Stimulated activated CD4-positive, alpha-beta T cell treated with anti-CD3 and anti-CD28 coated beads, Interleukin-4, amount 100 ng/mL, for 1 hour (primary cell): ENCODE data around the gene LZTR1.
"Not testable (repeated sequence)": the region's sequence is repeated elsewhere in the genome, so short reads cannot be mapped to it uniquely, and the experiment has no call there.

ENCODE experiments used
- DNase-seq: peaks from one replicate; pipeline ENCODE4 v3.0.0-alpha.2; 2020

LZTR1 gene

GRCh38 chr22:20981787-20982562 is at the start of gene LZTR1:
TSS of gene LZTR1 (plus strand) at chr22:20982297. CDS start at chr22:20982372, 75 bp downstream.
- DNase-seq: peak; percentile 77

GRCh38 chr22:20933910-20934309 is 48.2 kb upstream of the LZTR1 start:
- DNase-seq: no peak

DNA sequence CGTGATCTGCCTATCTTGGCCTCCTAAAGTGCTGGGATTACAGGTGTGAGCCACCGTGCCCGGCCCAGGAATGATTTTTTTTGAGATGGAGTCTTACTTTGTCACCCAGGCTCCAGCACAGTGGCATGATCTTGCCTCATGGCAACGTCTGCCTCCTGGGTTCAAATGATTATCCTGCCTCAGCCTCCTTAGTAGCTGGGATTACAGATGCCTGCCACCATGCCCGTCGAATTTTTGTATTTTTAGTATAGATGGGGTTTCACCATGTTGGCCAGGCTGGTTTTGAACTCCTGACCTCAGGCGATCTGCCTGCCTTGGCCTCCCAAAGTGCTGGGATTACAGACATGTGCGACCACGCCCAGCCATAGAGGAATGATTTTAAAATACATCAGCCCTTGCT is 47.0 kb upstream of the LZTR1 start:
- not testable (repeated sequence) for DNase-seq

DNA sequence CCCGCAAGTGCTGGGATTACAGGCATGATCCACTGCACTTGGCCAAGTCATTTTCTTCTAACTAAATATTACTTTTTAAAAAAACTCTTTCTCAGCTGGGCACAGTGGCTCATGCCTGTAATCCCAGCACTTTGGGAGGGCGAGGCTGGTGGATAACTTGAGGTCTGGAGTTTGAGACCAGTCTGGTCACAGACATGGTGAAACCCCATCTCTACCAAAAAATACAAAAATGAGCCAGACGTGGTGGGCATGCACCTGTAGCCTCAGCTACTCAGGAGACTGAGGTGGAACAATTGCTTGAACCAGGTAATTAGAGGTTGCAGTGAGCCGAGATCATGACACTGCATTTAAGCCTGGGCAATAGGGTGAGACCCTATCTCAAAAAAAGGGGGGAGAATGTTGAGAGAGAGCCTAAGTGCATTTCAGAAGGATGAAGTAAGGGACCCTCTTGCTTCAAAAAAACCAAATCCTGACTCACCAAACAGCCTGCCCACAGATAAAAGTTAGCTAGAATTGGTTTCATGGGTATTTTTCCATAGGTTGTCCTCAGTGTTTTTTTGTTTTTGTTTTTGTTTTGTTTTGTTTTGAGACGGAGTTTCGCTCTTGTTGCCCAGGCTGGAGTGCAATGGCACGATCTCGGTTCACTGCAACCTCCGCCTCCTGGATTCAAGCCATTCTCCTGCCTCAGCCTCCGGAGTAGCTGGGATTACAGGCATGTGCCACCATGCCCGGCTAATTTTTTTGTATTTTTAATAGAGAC is 46.1 kb upstream of the LZTR1 start:
- not testable (repeated sequence) for DNase-seq

DNA sequence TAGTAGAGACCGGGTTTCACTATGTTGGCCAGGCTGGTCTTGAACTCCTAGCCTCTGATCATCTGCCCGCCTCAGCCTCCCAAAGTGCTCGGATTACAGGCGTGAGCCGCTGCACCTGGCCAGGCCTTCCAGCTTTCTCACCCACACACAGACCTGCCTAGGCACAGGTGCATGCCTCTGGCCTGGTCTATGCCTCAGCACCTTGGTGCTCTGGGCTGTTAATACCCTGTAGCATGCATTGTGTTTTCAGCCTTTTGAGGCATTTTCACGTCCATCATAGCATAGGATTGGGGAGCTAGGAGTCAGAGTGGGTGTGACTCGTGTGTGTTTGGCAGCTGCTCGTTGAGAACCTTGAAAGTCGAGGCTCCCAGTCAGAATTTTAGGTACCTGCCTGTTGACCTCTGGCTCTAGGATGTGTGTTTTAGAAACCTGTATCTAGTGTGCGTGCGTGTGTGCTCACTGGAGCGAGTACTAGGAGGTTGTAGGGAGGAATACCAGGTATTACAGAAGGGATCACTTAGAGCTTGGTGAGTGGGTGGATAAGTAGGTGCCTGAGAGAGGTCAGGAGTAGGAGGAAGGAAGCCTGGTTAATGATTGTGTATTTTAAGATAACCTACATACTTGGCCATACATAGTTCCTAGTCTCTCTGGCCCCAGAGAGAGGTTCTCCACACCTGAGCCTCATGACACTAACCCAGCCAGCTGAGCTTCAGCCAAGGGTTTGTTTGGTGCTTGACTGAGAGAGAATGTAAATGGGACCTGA is 44.9 kb upstream of the LZTR1 start:
- no peak for DNase-seq

GRCh38 chr22:20937794-20938671 is 44.1 kb upstream of the LZTR1 start:
- DNase-seq: no peak

GRCh38 chr22:20939457-20940185 is 42.5 kb upstream of the LZTR1 start:
- not testable (repeated sequence) for DNase-seq

- no peak for DNase-seq
Observed at GRCh38 chr22:20940186-20940651, 41.9 kb upstream of the LZTR1 start.

DNA sequence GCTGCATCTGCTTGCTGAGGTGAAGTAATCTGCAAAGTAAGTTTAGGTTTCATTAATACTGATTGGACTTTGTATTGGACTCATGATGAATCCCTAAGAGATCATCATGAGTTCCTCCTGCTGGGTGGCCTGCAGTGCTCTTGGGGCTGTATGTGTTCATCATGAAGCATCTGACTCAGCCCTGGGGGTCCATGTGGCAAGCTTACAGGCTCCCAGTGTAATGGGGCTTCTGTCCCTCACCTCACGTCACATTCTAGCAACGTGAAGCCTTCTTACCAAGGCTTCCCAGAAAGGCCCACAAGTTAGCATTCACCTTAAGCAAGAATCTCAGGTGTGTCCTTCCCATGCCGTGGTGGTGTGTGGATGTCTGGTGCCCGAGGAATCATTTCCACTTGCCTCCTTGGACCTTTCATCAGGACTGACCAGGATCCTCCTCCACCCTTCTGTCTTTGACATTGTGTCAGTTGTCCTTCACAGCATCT is 41.2 kb upstream of the LZTR1 start:
- no peak for DNase-seq

- not testable (repeated sequence) for DNase-seq
Observed at GRCh38 chr22:20942203-20942902, 39.7 kb upstream of the LZTR1 start.

DNA sequence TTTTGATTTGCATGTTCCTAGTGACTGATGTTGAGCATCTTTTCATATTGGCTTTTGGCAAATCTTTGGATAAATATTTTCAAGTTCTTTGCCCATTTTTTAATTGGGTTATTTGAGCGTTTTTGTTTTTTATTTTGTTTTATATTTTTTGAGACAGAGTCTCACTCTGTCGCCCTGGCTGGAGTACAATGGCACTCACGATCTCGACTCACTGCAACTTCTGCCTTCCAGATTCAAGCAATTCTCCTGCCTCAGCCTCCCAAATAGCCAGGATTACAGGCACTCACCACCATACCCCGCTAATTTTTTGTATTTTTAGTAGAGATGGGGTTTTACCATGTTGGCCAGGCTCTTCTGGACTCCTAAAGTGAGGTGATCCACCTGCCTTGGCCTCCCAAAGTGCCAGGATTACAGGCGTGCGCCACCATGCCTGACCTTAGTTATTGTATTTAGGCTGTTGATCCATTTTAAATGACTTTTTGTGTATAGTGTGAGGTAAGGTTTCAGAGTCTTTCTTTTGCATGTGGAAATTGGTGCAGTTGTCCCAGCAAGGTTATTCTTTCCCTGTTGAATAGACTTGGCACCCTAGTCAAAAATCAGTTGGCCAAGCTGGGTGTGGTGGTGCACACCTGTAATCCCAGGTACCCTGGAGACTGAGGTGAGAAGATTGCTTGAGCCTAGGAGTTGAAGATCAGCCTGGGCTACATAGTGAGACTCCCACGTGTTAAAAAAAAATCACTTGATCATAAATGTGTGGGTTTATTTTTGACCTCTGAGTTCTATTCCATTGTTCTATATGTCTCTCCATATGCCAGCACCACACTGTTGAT is 38.8 kb upstream of the LZTR1 start:
- DNase-seq: no peak

DNA sequence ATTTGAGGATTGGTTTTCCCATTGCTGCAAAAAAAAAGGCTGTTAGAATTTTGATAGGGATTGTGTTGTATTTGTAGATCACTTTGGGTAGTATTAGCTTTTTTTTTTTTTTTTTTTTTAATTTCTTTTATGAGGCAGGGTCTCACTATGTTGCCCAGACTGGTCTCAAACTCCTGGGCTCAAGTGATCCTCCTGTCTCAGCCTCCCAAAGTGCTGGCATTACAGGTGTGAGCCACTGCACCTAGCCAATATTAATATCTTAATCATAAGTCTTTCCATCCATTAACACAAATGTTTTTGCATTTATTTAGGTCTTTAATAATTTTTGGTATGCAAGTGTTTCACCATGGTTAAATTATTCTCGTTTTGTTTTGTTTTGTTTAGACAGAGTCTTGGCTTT is 38.1 kb upstream of the LZTR1 start:
- DNase-seq: no peak

DNA sequence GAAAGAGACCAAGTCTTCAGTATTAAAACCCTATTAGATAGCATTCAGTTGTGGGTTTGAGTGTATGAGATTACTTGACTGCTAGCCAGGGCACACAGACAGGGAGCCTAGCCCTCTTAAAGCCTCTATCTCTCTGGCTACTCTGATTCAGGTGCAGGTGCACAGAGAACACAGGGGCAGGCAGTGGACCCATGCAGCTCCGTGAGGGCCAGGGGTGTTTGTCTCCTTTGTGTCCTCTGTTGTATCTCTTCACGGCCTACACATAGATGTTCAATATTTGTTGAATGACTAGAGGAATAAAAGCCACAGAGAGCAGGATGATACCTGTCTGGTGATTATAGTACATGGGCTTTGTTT is 36.5 kb upstream of the LZTR1 start:
- no peak for DNase-seq

DNA sequence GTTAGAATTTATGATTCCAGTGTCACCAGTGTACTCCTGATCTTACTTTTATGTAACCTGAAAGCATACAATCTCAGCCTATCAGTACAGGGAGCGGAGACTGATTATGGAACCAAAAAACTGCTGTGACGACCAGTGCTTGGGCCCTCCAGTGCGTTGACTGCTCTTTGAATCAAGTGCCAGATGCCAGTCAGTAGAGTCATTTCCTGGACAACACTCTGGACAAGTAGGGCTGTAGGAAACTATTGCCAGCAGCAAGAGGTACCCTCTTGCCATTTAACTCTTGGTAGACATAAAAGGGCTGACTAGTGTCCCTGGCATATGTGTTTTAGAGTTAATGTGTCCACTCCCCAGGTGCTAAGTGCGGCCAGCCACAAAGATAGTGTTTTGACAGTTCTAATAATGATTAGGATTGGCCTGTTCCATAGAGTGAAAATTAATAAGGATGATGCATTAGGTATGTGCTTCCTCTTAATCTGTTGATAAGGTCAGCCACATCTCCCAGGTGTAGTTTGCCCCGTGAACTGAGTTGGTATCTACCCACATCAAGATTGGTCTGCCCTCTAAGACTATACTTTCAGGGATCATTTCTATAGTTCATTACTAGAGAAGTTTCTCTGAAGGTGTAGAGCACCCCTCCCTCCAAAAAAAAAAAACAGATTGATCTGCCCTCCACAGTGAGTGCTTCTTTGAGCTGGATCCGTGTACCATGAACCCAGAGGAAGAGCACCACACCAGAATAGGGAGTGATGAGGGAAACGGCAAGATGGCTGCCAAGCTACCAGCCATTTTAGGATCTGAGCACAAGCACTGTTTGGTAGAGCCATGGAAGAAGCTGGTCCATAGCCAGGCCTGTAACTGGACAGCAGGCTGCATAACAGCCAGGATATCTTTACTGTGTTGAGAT is 35.8 kb upstream of the LZTR1 start:
- no peak for DNase-seq

- no peak for DNase-seq
Observed at GRCh38 chr22:20946991-20947390, 35.1 kb upstream of the LZTR1 start.

DNA sequence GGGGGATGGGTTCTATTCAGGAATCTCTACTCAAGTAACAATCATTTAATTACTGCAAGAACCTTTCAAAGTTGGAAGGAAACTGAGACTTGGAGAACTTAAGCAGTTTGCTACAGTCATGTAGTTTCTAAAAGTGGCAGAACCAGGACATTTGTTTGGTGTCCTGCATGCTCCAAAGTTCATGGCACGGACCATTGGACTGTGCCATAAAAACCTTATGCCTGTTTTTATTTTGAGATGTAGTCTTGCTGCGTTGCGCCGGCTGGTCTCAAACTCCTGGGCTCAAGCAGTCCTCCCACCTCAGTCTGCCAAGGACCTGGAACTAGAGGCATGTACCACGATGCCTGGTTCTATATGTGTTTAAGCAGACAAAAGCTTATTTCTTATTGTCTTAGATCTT is 33.6 kb upstream of the LZTR1 start:
- no peak for DNase-seq

DNA sequence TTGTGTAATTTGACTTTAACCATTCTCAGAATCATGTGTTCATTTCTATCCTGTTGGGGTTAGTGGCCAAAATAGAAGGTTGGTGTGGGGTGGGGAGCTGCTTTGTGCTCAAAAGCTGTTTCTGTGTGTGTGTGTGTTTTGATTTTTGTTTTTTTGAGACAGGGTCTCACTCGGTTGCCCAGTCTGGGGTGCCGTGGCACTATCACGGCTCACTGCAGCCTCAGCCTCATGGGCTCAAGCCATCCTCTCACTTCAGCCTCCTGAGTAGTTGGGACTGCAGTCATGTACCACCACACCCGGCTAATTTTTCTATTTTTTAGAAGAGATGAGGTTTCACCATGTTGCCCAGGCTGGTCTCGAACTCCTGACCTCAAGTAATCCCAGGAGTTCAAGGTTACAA is 33.1 kb upstream of the LZTR1 start:
- no peak for DNase-seq

- DNase-seq: no peak
Observed at GRCh38 chr22:20949698-20950183, 32.4 kb upstream of the LZTR1 start.
